Effector memory CD4-positive, alpha-beta T cell (primary cell): ENCODE data around the gene RAB3C.

Experiments used
- DNase-seq, 3 donors: peaks; one replicate each; pipeline ENCODE4 v3.0.0-alpha.2; 2020
- H3K27ac ChIP-seq: 2 replicates; pipeline ENCODE4 v1.7.0; 2013; ENCODE audit warnings: mild to moderate bottlenecking, low read length, moderate library complexity; ENCODE audit not compliant: insufficient read depth, poor library complexity, severe bottlenecking
- H3K27me3 ChIP-seq: replicated peaks from 2 replicates; pipeline ENCODE4 v1.7.0; 2013; ENCODE audit warnings: mild to moderate bottlenecking, low read length; ENCODE audit not compliant: insufficient read depth, control insufficient read depth, poor library complexity, severe bottlenecking
- H3K36me3 ChIP-seq: 2 replicates; pipeline ENCODE4 v1.7.0; 2013; ENCODE audit warnings: mild to moderate bottlenecking, low read length, moderate library complexity; ENCODE audit not compliant: control insufficient read depth, insufficient read depth
- H3K4me1 ChIP-seq: 2 replicates; pipeline ENCODE4 v1.7.0; 2013; ENCODE audit warnings: low read length, mild to moderate bottlenecking; ENCODE audit not compliant: control insufficient read depth, insufficient read depth, poor library complexity, severe bottlenecking
- H3K4me3 ChIP-seq: 2 replicates; pipeline ENCODE4 v1.7.0; 2013; ENCODE audit warnings: low read length, low read depth, mild to moderate bottlenecking; ENCODE audit not compliant: insufficient read depth, poor library complexity, severe bottlenecking
- H3K9me3 ChIP-seq: 2 replicates; pipeline ENCODE4 v1.7.0; 2013; ENCODE audit warnings: mild to moderate bottlenecking, low read length, moderate library complexity; ENCODE audit not compliant: control insufficient read depth

RAB3C gene

GRCh38 chr5:58849921-58850667, 267.2 kb downstream of the RAB3C start:
- DNase-seq: no peak

GRCh38 chr5:58851153-58851552, 268.3 kb downstream of the RAB3C start:
- Histone ChIP-seq H3K4me1 (no peaks in the 10 kb centered on the region), H3K36me3 (no peaks in the 10 kb centered on the region), H3K27ac (no peak overlapping the region), H3K27me3 (no peaks in the 10 kb centered on the region), H3K9me3 (no peaks in the 10 kb centered on the region), H3K4me3 (no peak overlapping the region)
- DNase-seq: no peak

More at GRCh38 chr5:58849921-58850667, 267.2 kb downstream of the RAB3C start:
- H3K4me3 ChIP-seq: no peak overlapping the region
- no peak overlapping the region for H3K27ac ChIP-seq
- no peaks in the 10 kb centered on the region for H3K4me1 ChIP-seq
- H3K9me3 ChIP-seq: no peaks in the 10 kb centered on the region
- H3K36me3 ChIP-seq: no peaks in the 10 kb centered on the region
- H3K27me3 ChIP-seq: no peaks in the 10 kb centered on the region

GRCh38 chr5:58851571-58851970, 268.7 kb downstream of the RAB3C start:
- H3K9me3 ChIP-seq: no peaks in the 10 kb centered on the region
- H3K36me3 ChIP-seq: no peaks in the 10 kb centered on the region
- no peak for DNase-seq
- H3K4me1 ChIP-seq: no peaks in the 10 kb centered on the region
- no peak overlapping the region for H3K27ac ChIP-seq
- H3K4me3 ChIP-seq: no peak overlapping the region
- H3K27me3 ChIP-seq: no peaks in the 10 kb centered on the region

- Histone ChIP-seq H3K27ac (no peak overlapping the region), H3K4me3 (no peak overlapping the region), H3K36me3 (no peaks in the 10 kb centered on the region), H3K27me3 (no peaks in the 10 kb centered on the region), H3K4me1 (no peaks in the 10 kb centered on the region), H3K9me3 (no peaks in the 10 kb centered on the region)
- no peak for DNase-seq
Measured at GRCh38 chr5:58852566-58852965, 269.7 kb downstream of the RAB3C start.

- Histone ChIP-seq H3K27me3 (no peaks in the 10 kb centered on the region), H3K36me3 (no peaks in the 10 kb centered on the region), H3K27ac (no peak overlapping the region)
Measured at GRCh38 chr5:58854441-58854840, 271.6 kb downstream of the RAB3C start.

GRCh38 chr5:58855851-58856739, 273.2 kb downstream of the RAB3C start:
- H3K4me1 ChIP-seq: no peaks in the 10 kb centered on the region
- no peak for DNase-seq
- no peaks in the 10 kb centered on the region for H3K27me3 ChIP-seq
- no peaks in the 10 kb centered on the region for H3K36me3 ChIP-seq
- no peaks in the 10 kb centered on the region for H3K9me3 ChIP-seq
- H3K27ac ChIP-seq: no peak overlapping the region
- no peak overlapping the region for H3K4me3 ChIP-seq

More at GRCh38 chr5:58854441-58854840, 271.6 kb downstream of the RAB3C start:
- H3K4me1 ChIP-seq: no peaks in the 10 kb centered on the region
- DNase-seq: no peak
- H3K9me3 ChIP-seq: no peaks in the 10 kb centered on the region
- H3K4me3 ChIP-seq: no peak overlapping the region

- H3K27me3 ChIP-seq: no peaks in the 10 kb centered on the region
- H3K4me3 ChIP-seq: no peak overlapping the region
- no peak overlapping the region for H3K27ac ChIP-seq
- H3K36me3 ChIP-seq: no peaks in the 10 kb centered on the region
- H3K9me3 ChIP-seq: no peaks in the 10 kb centered on the region
- no peak for DNase-seq
- H3K4me1 ChIP-seq: no peaks in the 10 kb centered on the region
Measured at GRCh38 chr5:58857609-58858008, 274.7 kb downstream of the RAB3C start.

- no peak overlapping the region for H3K27ac ChIP-seq
- H3K9me3 ChIP-seq: no peaks in the 10 kb centered on the region
- no peak overlapping the region for H3K4me3 ChIP-seq
- no peaks in the 10 kb centered on the region for H3K4me1 ChIP-seq
- no peaks in the 10 kb centered on the region for H3K36me3 ChIP-seq
- no peak for DNase-seq
- H3K27me3 ChIP-seq: no peaks in the 10 kb centered on the region
Measured at GRCh38 chr5:58860680-58861079, 277.8 kb downstream of the RAB3C start.

GRCh38 chr5:58868931-58869330, 286.1 kb downstream of the RAB3C start:
- H3K4me3 ChIP-seq: no peak overlapping the region
- H3K36me3 ChIP-seq: no peaks in the 10 kb centered on the region
- no peak for DNase-seq
- H3K27ac ChIP-seq: no peak overlapping the region
- no peaks in the 10 kb centered on the region for H3K27me3 ChIP-seq
- no peaks in the 10 kb centered on the region for H3K4me1 ChIP-seq
- H3K9me3 ChIP-seq: no peaks in the 10 kb centered on the region

- no peaks in the 10 kb centered on the region for H3K9me3 ChIP-seq
- no peaks in the 10 kb centered on the region for H3K27me3 ChIP-seq
- DNase-seq: no peak
- no peak overlapping the region for H3K4me3 ChIP-seq
- H3K4me1 ChIP-seq: no peaks in the 10 kb centered on the region
- H3K27ac ChIP-seq: no peak overlapping the region
- H3K36me3 ChIP-seq: no peaks in the 10 kb centered on the region
Measured at GRCh38 chr5:58871648-58872242, 288.9 kb downstream of the RAB3C start.
